ENCODE data around the gene IER5L. TPM values are rescaled to one million over a fixed set of nuclear protein-coding genes. Genes with fewer than 3 reads are reported as not detected.
A peak's percentile ranks its signal among the peaks of the same experiment; 100 is the strongest.
"Not testable (repeated sequence)": the region's sequence is repeated elsewhere in the genome, so short reads cannot be mapped to it uniquely, and the experiment has no call there.

The IER5L gene
- polyA plus RNA-seq, 3 donors = 7.8 to 15.5 (median 14.6) TPM

GRCh38 chr9:129133082-129133481, 45.0 kb downstream of the IER5L start:
- no peak for DNase-seq (ENCODE audit: extremely low read depth in 1 of 11, low read depth in 9 of 11, low spot score in 4 of 11)

- DNase-seq (ENCODE audit: extremely low read depth in 1 of 11, low read depth in 9 of 11, low spot score in 4 of 11) = peak in 4 of 11 donors; percentile 50 to 60 (median 54)
Measured at GRCh38 chr9:129131300-129132145, 46.5 kb downstream of the IER5L start.

GRCh38 chr9:129130791-129131190, 47.3 kb downstream of the IER5L start:
- no peak for DNase-seq (ENCODE audit: extremely low read depth in 1 of 11, low read depth in 9 of 11, low spot score in 4 of 11)

- DNase-seq (ENCODE audit: extremely low read depth in 1 of 11, low read depth in 9 of 11, low spot score in 4 of 11) = not testable (repeated sequence)
Measured at GRCh38 chr9:129130271-129130670, 47.8 kb downstream of the IER5L start.

- DNase-seq (ENCODE audit: extremely low read depth in 1 of 11, low read depth in 9 of 11, low spot score in 4 of 11) = no peak
Measured at GRCh38 chr9:129128689-129129088, 49.4 kb downstream of the IER5L start.

GRCh38 chr9:129126749-129127618, 51.1 kb downstream of the IER5L start:
- DNase-seq (ENCODE audit: extremely low read depth in 1 of 11, low read depth in 9 of 11, low spot score in 4 of 11) = no peak

Other genes with a start within 250 kb of the IER5L start
- gene DOLK, start 230.7 kb downstream of the IER5L start, polyA plus RNA-seq (ENCODE audit: insufficient read length in 3 of 3) = 10 to 100 TPM; 13.0 to 17.6 (median 14.2) TPM
- 10 to 100 TPM; 45.1 to 51.0 (median 46.6) TPM for gene NUP188, start 230.6 kb downstream of the IER5L start, polyA plus RNA-seq (ENCODE audit: insufficient read length in 3 of 3)
- gene SH3GLB2, start 149.9 kb downstream of the IER5L start, polyA plus RNA-seq (ENCODE audit: insufficient read length in 3 of 3) = 100 to 1,000 TPM in 2 of 3 donors, 10 to 100 TPM in 1; 88.6 to 172 (median 117) TPM
- gene MIGA2, start 141.6 kb downstream of the IER5L start, polyA plus RNA-seq (ENCODE audit: insufficient read length in 3 of 3) = 10 to 100 TPM; 16.8 to 28.5 (median 21.2) TPM
- gene DOLPP1, start 97.2 kb downstream of the IER5L start, polyA plus RNA-seq (ENCODE audit: insufficient read length in 3 of 3) = 10 to 100 TPM; 16.0 to 23.9 (median 19.3) TPM
- 10 to 100 TPM; 38.0 to 48.9 (median 45.9) TPM for gene CRAT, start 67.5 kb downstream of the IER5L start, polyA plus RNA-seq (ENCODE audit: insufficient read length in 3 of 3)
- 100 to 1,000 TPM in 2 of 3 donors, 10 to 100 TPM in 1; 99.1 to 135 (median 119) TPM for gene PTPA, start 66.8 kb downstream of the IER5L start, polyA plus RNA-seq (ENCODE audit: insufficient read length in 3 of 3)

Data from renal cortex interstitium (tissue), 11 donors.